H9 (cell line): ENCODE measurements around the gene CTXN1. TPM values are rescaled to one million over a fixed set of nuclear protein-coding genes. Genes with fewer than 3 reads are reported as not detected.
"Not testable (repeated sequence)": the region's sequence is repeated elsewhere in the genome, so short reads cannot be mapped to it uniquely, and the experiment has no call there.

ENCODE experiments used
- DNase-seq: peaks from one replicate; pipeline ENCODE4 v3.0.0-alpha.2; 2017
- H2AFZ ChIP-seq: one replicate; pipeline ENCODE4 v1.6.1; 2013; ENCODE audit warnings: mild to moderate bottlenecking, low read length, control low read depth, moderate library complexity
- H2AK5ac ChIP-seq: 2 replicates; pipeline ENCODE4 v1.6.1; 2013; ENCODE audit warnings: low read length, control low read depth, mixed read lengths; ENCODE audit not compliant: insufficient read length
- H2BK120ac ChIP-seq: one replicate; pipeline ENCODE4 v1.6.1; 2013; ENCODE audit warnings: low read depth, mild to moderate bottlenecking, low read length, control low read depth, inconsistent platforms; ENCODE audit not compliant: poor library complexity, severe bottlenecking
- H2BK12ac ChIP-seq: 2 replicates; pipeline ENCODE4 v1.6.1; 2013; ENCODE audit warnings: low read length, control low read depth, mixed read lengths, low read depth; ENCODE audit not compliant: insufficient read length
- H2BK15ac ChIP-seq: 2 replicates; pipeline ENCODE4 v1.6.1; 2013; ENCODE audit warnings: low read depth, low read length, control low read depth
- H2BK20ac ChIP-seq: one replicate; pipeline ENCODE4 v1.6.1; 2013; ENCODE audit warnings: low read depth, mild to moderate bottlenecking, low read length, control low read depth, inconsistent platforms; ENCODE audit not compliant: poor library complexity, severe bottlenecking
- H2BK5ac ChIP-seq: 2 replicates; pipeline ENCODE4 v1.6.1; 2013; ENCODE audit warnings: low read length, control low read depth, mixed read lengths; ENCODE audit not compliant: insufficient read length
- H3K14ac ChIP-seq: 2 replicates; pipeline ENCODE4 v1.6.1; 2013; ENCODE audit warnings: low read length, control low read depth; ENCODE audit not compliant: insufficient read depth
- H3K18ac ChIP-seq: 2 replicates; pipeline ENCODE4 v1.6.1; 2013; ENCODE audit warnings: low read depth, mild to moderate bottlenecking, mixed read lengths, low read length, control low read depth; ENCODE audit not compliant: insufficient read length
- H3K23ac ChIP-seq: 2 replicates; pipeline ENCODE4 v1.6.1; 2013; ENCODE audit warnings: low read length, control low read depth, mixed read lengths, low read depth; ENCODE audit not compliant: insufficient read length
- H3K23me2 ChIP-seq: 2 replicates; pipeline ENCODE4 v1.6.1; 2013; ENCODE audit warnings: low read depth, mild to moderate bottlenecking, mixed read lengths, low read length, control low read depth; ENCODE audit not compliant: insufficient read length, poor library complexity, severe bottlenecking
- H3K27ac ChIP-seq: 2 replicates; pipeline ENCODE4 v1.5.1; 2013; ENCODE audit warnings: low read length, control low read depth, mixed read lengths, low read depth; ENCODE audit not compliant: insufficient read length
- H3K27me3 ChIP-seq: 2 replicates; pipeline ENCODE4 v1.6.1; 2013; ENCODE audit warnings: low read length, control low read depth, inconsistent platforms; ENCODE audit not compliant: insufficient read depth
- H3K4ac ChIP-seq: 2 replicates; pipeline ENCODE4 v1.6.1; 2013; ENCODE audit warnings: low read depth, mild to moderate bottlenecking, control low read depth, inconsistent platforms, low read length, moderate library complexity
- H3K4me1 ChIP-seq: 2 replicates; pipeline ENCODE4 v1.6.1; 2013; ENCODE audit warnings: low read length, control low read depth, inconsistent platforms; ENCODE audit not compliant: insufficient read depth
- H3K4me2 ChIP-seq: 2 replicates; pipeline ENCODE4 v1.6.1; 2013; ENCODE audit warnings: low read length, control low read depth, mixed read lengths; ENCODE audit not compliant: insufficient read length, insufficient read depth
- H3K56ac ChIP-seq: 2 replicates; pipeline ENCODE4 v1.6.1; 2013; ENCODE audit warnings: low read depth, mild to moderate bottlenecking, mixed read lengths, low read length, control low read depth; ENCODE audit not compliant: insufficient read length
- H3K79me1 ChIP-seq: 2 replicates; pipeline ENCODE4 v1.6.1; 2013; ENCODE audit warnings: low read depth, mild to moderate bottlenecking, moderate library complexity, low read length, control low read depth, inconsistent platforms; ENCODE audit not compliant: insufficient read depth, poor library complexity, severe bottlenecking
- H3K79me2 ChIP-seq: 2 replicates; pipeline ENCODE4 v1.6.1; 2013; ENCODE audit warnings: low read length, control low read depth, inconsistent platforms; ENCODE audit not compliant: insufficient read depth
- H3K9ac ChIP-seq: 2 replicates; pipeline ENCODE4 v1.6.1; 2013; ENCODE audit warnings: low read length, control low read depth, mixed read lengths; ENCODE audit not compliant: insufficient read length; ENCODE audit errors: extremely low read depth
- H3K9me3 ChIP-seq: one replicate; pipeline ENCODE4 v1.6.1; 2013; ENCODE audit warnings: low read depth, low read length, inconsistent platforms; ENCODE audit not compliant: control insufficient read depth
- H3T11ph ChIP-seq: one replicate; pipeline ENCODE4 v1.6.1; 2013; ENCODE audit warnings: mild to moderate bottlenecking, low read length, control low read depth, inconsistent platforms
- H4K20me1 ChIP-seq: one replicate; pipeline ENCODE4 v1.6.1; 2013; ENCODE audit not compliant: control insufficient read depth, insufficient read length, insufficient read depth
- H4K5ac ChIP-seq: 2 replicates; pipeline ENCODE4 v1.6.1; 2013; ENCODE audit warnings: low read depth, mild to moderate bottlenecking, mixed read lengths, low read length, control low read depth; ENCODE audit not compliant: insufficient read length
- H4K8ac ChIP-seq: replicated peaks from 2 replicates; pipeline ENCODE4 v1.6.1; 2013; ENCODE audit warnings: low read length, control low read depth, mixed read lengths, low read depth; ENCODE audit not compliant: insufficient read length
- H4K91ac ChIP-seq: 2 replicates; pipeline ENCODE4 v1.6.1; 2013; ENCODE audit warnings: low read depth, mild to moderate bottlenecking, moderate library complexity, mixed read lengths, low read length, control low read depth; ENCODE audit not compliant: insufficient read length
- H3K27ac Mint-ChIP-seq, 3 experiments: 2 replicates in 2 of 3; 3 replicates in 1 of 3; pipeline ENCODE4 v1.8.0; 2020 to 2021; ENCODE audit warnings: mixed read lengths in 3 of 3, mild to moderate bottlenecking in 1 of 3, moderate library complexity in 1 of 3
- H3K27me3 Mint-ChIP-seq: 2 replicates; pipeline ENCODE4 v1.8.0; 2021; ENCODE audit warnings: low read depth, mild to moderate bottlenecking, moderate library complexity, mixed read lengths
- H3K36me3 Mint-ChIP-seq, 3 experiments: 2 replicates in 2 of 3; 3 replicates in 1 of 3; pipeline ENCODE4 v1.8.0; 2020 to 2021; ENCODE audit warnings: low read depth in 3 of 3, mixed read lengths in 3 of 3; ENCODE audit not compliant: insufficient read depth in 1 of 3
- H3K4me1 Mint-ChIP-seq, 2 experiments: 2 replicates each; pipeline ENCODE4 v1.8.0; 2020; ENCODE audit warnings: mixed read lengths in 2 of 2
- H3K4me3 Mint-ChIP-seq, 2 experiments: 2 replicates in 1 of 2; 3 replicates in 1 of 2; pipeline ENCODE4 v1.8.0; 2020 to 2021; ENCODE audit warnings: mild to moderate bottlenecking in 2 of 2, mixed read lengths in 2 of 2, moderate library complexity in 1 of 2
- H3K9me3 Mint-ChIP-seq, 2 experiments: 2 replicates in 1 of 2; 3 replicates in 1 of 2; pipeline ENCODE4 v1.8.0; 2020; ENCODE audit warnings: mild to moderate bottlenecking in 2 of 2, mixed read lengths in 2 of 2, moderate library complexity in 1 of 2
- WGBS: extraction: QIAGEN DNeasy Blood & Tissue Kit; methylation state at CpG from one replicate; pipeline ENCODE4 v1.1.7; 2013; ENCODE audit warnings: missing lambda C conversion rate, low lambda C conversion rate, mixed read lengths; ENCODE audit not compliant: insufficient read length; ENCODE audit errors: extremely low coverage; 5-methylcytosine and 5-hydroxymethylcytosine counted together
- total RNA-seq: library from RNA; stranded (reverse); gene quantifications from 2 replicates; pipeline ENCODE4 v1.2.1, GENCODE V29; 2021
- TF ChIP-seq, protein P1 (sequence below): fragments of 200-600 bp; sonication (generic); conservative IDR thresholded peaks from 3 replicates; pipeline ENCODE4 v1.8.0; 2021; ENCODE audit warnings: antibody characterized with exemption, mild to moderate bottlenecking

The CTXN1 gene
- total RNA-seq, 1 experiment from 2014 or later: 22.7 TPM

DNA sequence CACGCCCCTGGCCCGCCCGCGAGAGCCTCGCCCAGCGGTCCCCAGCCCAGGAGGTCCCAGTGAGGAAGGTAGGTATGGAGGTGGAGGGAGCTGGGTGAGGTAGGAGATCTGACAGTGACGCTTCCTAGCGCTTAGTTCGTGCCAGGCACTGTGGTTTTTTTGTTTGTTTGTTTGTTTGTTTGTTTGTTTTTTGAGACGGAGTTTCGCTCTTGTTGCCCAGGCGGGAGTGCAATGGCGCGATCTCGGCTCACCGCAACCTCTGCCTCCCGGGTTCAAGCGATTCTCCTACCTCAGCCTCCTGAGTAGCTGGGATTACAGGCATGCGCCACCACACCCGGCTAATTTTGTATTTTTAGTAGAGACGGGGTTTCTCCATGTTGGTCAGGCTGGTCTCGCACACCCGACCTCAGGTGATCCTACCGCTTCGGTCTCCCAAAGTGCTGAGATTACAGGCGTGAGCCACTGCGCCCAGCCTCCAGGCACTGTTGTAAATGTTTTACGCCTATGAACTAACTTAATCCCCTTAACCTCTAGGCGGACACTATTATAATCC is 7.8 kb downstream of the CTXN1 start:
- not testable (repeated sequence) for H2AK5ac ChIP-seq, H3K9me3 ChIP-seq, H2AFZ ChIP-seq, H3K23ac ChIP-seq, DNase-seq, H2BK20ac ChIP-seq, H3K18ac ChIP-seq, H4K20me1 ChIP-seq, H4K91ac ChIP-seq, H3T11ph ChIP-seq, H2BK5ac ChIP-seq, H2BK120ac ChIP-seq, H2BK12ac ChIP-seq, H3K79me2 ChIP-seq, H3K4me1 ChIP-seq, H3K9me3 Mint-ChIP-seq, H3K56ac ChIP-seq, H3K27ac Mint-ChIP-seq, H3K9ac ChIP-seq, H4K5ac ChIP-seq, H3K79me1 ChIP-seq, H4K8ac ChIP-seq, H2BK15ac ChIP-seq, H3K4ac ChIP-seq, H3K14ac ChIP-seq, H3K27ac ChIP-seq
- Histone ChIP-seq H3K4me2 (peak overlapping the region; percentile 74), H3K23me2 (peaks cover 17% of the 10 kb centered on the region), H3K27me3 (peaks cover 16% of the 10 kb centered on the region; the same call in 1 of the 2 replicates)
- Mint-ChIP-seq H3K4me3 (peak overlapping the region; percentile 56 to 77), H3K36me3 (peaks cover 7 to 10% (median 9%) of the 10 kb centered on the region in 3 experiments; a peak in 5 of 7 replicates), H3K27me3 (peaks cover 55% of the 10 kb centered on the region), H3K4me1 (peaks cover 20 to 27% of the 10 kb centered on the region in 2 experiments)
- TF ChIP-seq, protein P1, sequence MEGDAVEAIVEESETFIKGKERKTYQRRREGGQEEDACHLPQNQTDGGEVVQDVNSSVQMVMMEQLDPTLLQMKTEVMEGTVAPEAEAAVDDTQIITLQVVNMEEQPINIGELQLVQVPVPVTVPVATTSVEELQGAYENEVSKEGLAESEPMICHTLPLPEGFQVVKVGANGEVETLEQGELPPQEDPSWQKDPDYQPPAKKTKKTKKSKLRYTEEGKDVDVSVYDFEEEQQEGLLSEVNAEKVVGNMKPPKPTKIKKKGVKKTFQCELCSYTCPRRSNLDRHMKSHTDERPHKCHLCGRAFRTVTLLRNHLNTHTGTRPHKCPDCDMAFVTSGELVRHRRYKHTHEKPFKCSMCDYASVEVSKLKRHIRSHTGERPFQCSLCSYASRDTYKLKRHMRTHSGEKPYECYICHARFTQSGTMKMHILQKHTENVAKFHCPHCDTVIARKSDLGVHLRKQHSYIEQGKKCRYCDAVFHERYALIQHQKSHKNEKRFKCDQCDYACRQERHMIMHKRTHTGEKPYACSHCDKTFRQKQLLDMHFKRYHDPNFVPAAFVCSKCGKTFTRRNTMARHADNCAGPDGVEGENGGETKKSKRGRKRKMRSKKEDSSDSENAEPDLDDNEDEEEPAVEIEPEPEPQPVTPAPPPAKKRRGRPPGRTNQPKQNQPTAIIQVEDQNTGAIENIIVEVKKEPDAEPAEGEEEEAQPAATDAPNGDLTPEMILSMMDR: peak; percentile 12; the same call in 1 of the 3 replicates
- WGBS: no CpG with 5 or more reads among the region's 29 CpGs
